Sigmoid colon (tissue), 4 donors: ENCODE data around the gene KRTAP5-10.
"Not testable (repeated sequence)": the region's sequence is repeated elsewhere in the genome, so short reads cannot be mapped to it uniquely, and the experiment has no call there.

Experiments used
- EP300 ChIP-seq, 4 donors: sonication (generic); formaldehyde crosslinking; IDR thresholded peaks; one replicate each; pipeline ENCODE4 v1.6.1; 2017; ENCODE audit warnings: antibody characterized with exemption in 4 of 4
- POLR2A ChIP-seq, 2 donors: fragments of 450-650 bp; IDR thresholded peaks; one replicate each; pipeline ENCODE4 v1.6.1; 2016; ENCODE audit warnings: antibody characterized with exemption in 2 of 2, mild to moderate bottlenecking in 2 of 2, moderate library complexity in 2 of 2
- POLR2AphosphoS5 ChIP-seq, 4 donors: sonication (generic); formaldehyde crosslinking; IDR thresholded peaks; one replicate each; pipeline ENCODE4 v1.6.1; 2017; ENCODE audit warnings: antibody characterized with exemption in 4 of 4
- TF ChIP-seq, protein P1 (sequence below), 4 experiments: fragments of 450-650 bp in 3 of 4; fragments of 200-600 bp in 1 of 4; IDR thresholded peaks; one replicate each; pipeline ENCODE4 v1.5.1; 2016 to 2019; ENCODE audit warnings: antibody characterized with exemption in 4 of 4, mild to moderate bottlenecking in 3 of 4, moderate library complexity in 2 of 4

DNA sequence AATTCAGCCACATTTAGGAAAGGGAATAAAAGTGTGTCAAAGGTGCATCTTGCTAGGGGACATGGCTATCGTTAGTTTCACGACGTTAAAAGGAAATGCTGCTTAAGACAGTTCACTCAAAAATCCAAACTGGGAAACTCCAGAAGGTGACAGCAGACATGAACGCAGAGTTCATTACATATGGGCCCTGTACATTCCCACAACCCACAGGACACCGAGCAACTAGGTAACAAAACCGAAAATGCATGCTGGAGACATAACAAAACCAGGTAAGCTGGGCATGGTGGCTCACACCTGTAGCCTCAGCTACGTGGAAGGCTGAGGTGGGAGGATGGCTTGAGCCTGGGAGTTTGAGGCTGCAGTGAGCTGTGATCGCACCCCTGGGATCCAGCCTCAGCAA is 2.3 kb downstream of the KRTAP5-10 start:
- TF ChIP-seq, protein P1, sequence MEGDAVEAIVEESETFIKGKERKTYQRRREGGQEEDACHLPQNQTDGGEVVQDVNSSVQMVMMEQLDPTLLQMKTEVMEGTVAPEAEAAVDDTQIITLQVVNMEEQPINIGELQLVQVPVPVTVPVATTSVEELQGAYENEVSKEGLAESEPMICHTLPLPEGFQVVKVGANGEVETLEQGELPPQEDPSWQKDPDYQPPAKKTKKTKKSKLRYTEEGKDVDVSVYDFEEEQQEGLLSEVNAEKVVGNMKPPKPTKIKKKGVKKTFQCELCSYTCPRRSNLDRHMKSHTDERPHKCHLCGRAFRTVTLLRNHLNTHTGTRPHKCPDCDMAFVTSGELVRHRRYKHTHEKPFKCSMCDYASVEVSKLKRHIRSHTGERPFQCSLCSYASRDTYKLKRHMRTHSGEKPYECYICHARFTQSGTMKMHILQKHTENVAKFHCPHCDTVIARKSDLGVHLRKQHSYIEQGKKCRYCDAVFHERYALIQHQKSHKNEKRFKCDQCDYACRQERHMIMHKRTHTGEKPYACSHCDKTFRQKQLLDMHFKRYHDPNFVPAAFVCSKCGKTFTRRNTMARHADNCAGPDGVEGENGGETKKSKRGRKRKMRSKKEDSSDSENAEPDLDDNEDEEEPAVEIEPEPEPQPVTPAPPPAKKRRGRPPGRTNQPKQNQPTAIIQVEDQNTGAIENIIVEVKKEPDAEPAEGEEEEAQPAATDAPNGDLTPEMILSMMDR (IDR thresholded peaks at IDR 0.05): not testable (repeated sequence)
- not testable (repeated sequence) for TF ChIP-seq POLR2A, POLR2AphosphoS5, EP300 (IDR thresholded peaks at IDR 0.05)
